OCI-LY3 (cell line): ENCODE results near the gene COL6A3.

Source experiments
- CTCF ChIP-seq: fragments of 200-600, 300-600 bp; sonication (generic); IDR thresholded peaks from 2 replicates; pipeline ENCODE4 v1.5.1; 2014; ENCODE audit warnings: antibody characterized with exemption, low read length, low read depth
- EZH2phosphoT487 ChIP-seq: fragments of 200-600 bp; shearing (Covaris generic); IDR thresholded peaks from 2 replicates; pipeline ENCODE4 v1.6.1; 2018; ENCODE audit warnings: antibody characterized with exemption, mixed run types, low read depth

GRCh38 chr2:237293978-237294377, 120.0 kb downstream of the COL6A3 start:
- TF ChIP-seq CTCF = no peak
- TF ChIP-seq EZH2phosphoT487 = no peak
